Liver (tissue), 9 donors: ENCODE measurements around the gene ERC2. TPM values are rescaled to one million over a fixed set of nuclear protein-coding genes. Genes with fewer than 3 reads are reported as not detected.
A peak's percentile ranks its signal among the peaks of the same experiment; 100 is the strongest.

Experiments
- DNase-seq: peaks from one replicate; pipeline ENCODE4 v3.0.0-alpha.2; 2017; ENCODE audit warnings: low spot score
- H3K27ac ChIP-seq, 2 donors: one replicate each; pipeline ENCODE4 v1.7.0; 2013; ENCODE audit warnings: inconsistent platforms in 2 of 2, low read length in 2 of 2, control low read depth in 1 of 2, low read depth in 1 of 2, mild to moderate bottlenecking in 1 of 2
- H3K27me3 ChIP-seq, 4 donors: one replicate each; pipeline versions ENCODE4 v1.6.1 to v1.7.0; 2013; ENCODE audit warnings: low read length in 3 of 4, inconsistent platforms in 1 of 4, mild to moderate bottlenecking in 1 of 4, moderate library complexity in 1 of 4; ENCODE audit not compliant: control insufficient read depth in 4 of 4, insufficient read depth in 4 of 4
- H3K36me3 ChIP-seq, 4 donors: one replicate each; pipeline versions ENCODE4 v1.6.1 to v1.7.0; 2013; ENCODE audit warnings: low read length in 3 of 4, mild to moderate bottlenecking in 3 of 4, low read depth in 1 of 4, moderate library complexity in 1 of 4; ENCODE audit not compliant: control insufficient read depth in 4 of 4, insufficient read depth in 3 of 4
- H3K4me1 ChIP-seq, 4 donors: one replicate each; pipeline versions ENCODE4 v1.6.1 to v1.7.0; 2013; ENCODE audit warnings: low read length in 3 of 4, mild to moderate bottlenecking in 3 of 4, moderate library complexity in 1 of 4; ENCODE audit not compliant: control insufficient read depth in 4 of 4, insufficient read depth in 4 of 4
- H3K4me3 ChIP-seq, 3 donors: one replicate each; pipeline versions ENCODE4 v1.6.1 to v1.7.0; 2013; ENCODE audit warnings: low read length in 3 of 3, control low read depth in 1 of 3, low read depth in 1 of 3, mild to moderate bottlenecking in 1 of 3
- H3K9ac ChIP-seq, 2 donors: one replicate each; pipeline ENCODE4 v1.7.0; 2013; ENCODE audit warnings: low read length in 2 of 2, mild to moderate bottlenecking in 2 of 2, moderate library complexity in 2 of 2, control low read depth in 1 of 2, low read depth in 1 of 2
- H3K9me3 ChIP-seq, 4 donors: one replicate each; pipeline versions ENCODE4 v1.6.1 to v1.7.0; 2013; ENCODE audit warnings: low read length in 3 of 4; ENCODE audit not compliant: control insufficient read depth in 4 of 4
- ATF3 ChIP-seq: IDR thresholded peaks from 2 replicates; pipeline ENCODE4 v1.6.1; 2016; ENCODE audit warnings: antibody characterized with exemption
- CTCF ChIP-seq: fragments of 150-350 bp; IDR thresholded peaks from 2 replicates; pipeline ENCODE4 v1.5.1; 2017; ENCODE audit warnings: improper control_type of control experiment, low read depth, low read length; ENCODE audit not compliant: missing input control
- EGR1 ChIP-seq, 2 donors: IDR thresholded peaks; 2 replicates each; pipeline ENCODE4 v1.6.1; 2016 to 2018; ENCODE audit warnings: antibody characterized with exemption in 2 of 2, low read depth in 2 of 2
- FOXA1 ChIP-seq: IDR thresholded peaks from 2 replicates; pipeline ENCODE4 v1.6.1; 2016; ENCODE audit warnings: antibody characterized with exemption
- FOXA2 ChIP-seq: IDR thresholded peaks from 2 replicates; pipeline ENCODE4 v1.6.1; 2016; ENCODE audit warnings: antibody characterized with exemption
- GABPA ChIP-seq, 2 donors: IDR thresholded peaks in 1 of 2; conservative IDR thresholded peaks in 1 of 2; 2 replicates each; pipeline ENCODE4 v1.6.1; 2016; ENCODE audit warnings: antibody characterized with exemption in 2 of 2, mild to moderate bottlenecking in 1 of 2, moderate library complexity in 1 of 2
- HNF4A ChIP-seq, 2 donors: conservative IDR thresholded peaks; 2 replicates each; pipeline ENCODE4 v1.6.1; 2016; ENCODE audit warnings: antibody characterized with exemption in 2 of 2, mild to moderate bottlenecking in 2 of 2
- HNF4G ChIP-seq: IDR thresholded peaks from 2 replicates; pipeline ENCODE4 v1.6.1; 2016; ENCODE audit warnings: antibody characterized with exemption
- JUND ChIP-seq, 2 donors: IDR thresholded peaks; 2 replicates each; pipeline ENCODE4 v1.6.1; 2016; ENCODE audit warnings: antibody characterized with exemption in 2 of 2
- MAX ChIP-seq: IDR thresholded peaks from 2 replicates; pipeline ENCODE4 v1.6.1; 2016; ENCODE audit warnings: antibody characterized with exemption
- NR2F2 ChIP-seq: IDR thresholded peaks from 2 replicates; pipeline ENCODE4 v1.6.1; 2016; ENCODE audit warnings: antibody characterized with exemption
- RAD21 ChIP-seq, 2 donors: IDR thresholded peaks; 2 replicates each; pipeline ENCODE4 v1.6.1; 2016; ENCODE audit warnings: antibody characterized with exemption in 2 of 2, mild to moderate bottlenecking in 2 of 2
- REST ChIP-seq: IDR thresholded peaks from 2 replicates; pipeline ENCODE4 v1.6.1; 2016; ENCODE audit warnings: antibody characterized with exemption, mild to moderate bottlenecking
- RXRA ChIP-seq, 2 donors: IDR thresholded peaks; 2 replicates each; pipeline ENCODE4 v1.6.1; 2017 to 2018; ENCODE audit warnings: antibody characterized with exemption in 2 of 2, mild to moderate bottlenecking in 1 of 2
- SP1 ChIP-seq: IDR thresholded peaks from 2 replicates; pipeline ENCODE4 v1.6.1; 2018; ENCODE audit warnings: antibody characterized with exemption, mild to moderate bottlenecking
- TAF1 ChIP-seq: conservative IDR thresholded peaks from 2 replicates; pipeline ENCODE4 v1.6.1; 2016; ENCODE audit warnings: antibody characterized with exemption, mild to moderate bottlenecking
- YY1 ChIP-seq: IDR thresholded peaks from 2 replicates; pipeline ENCODE4 v1.6.1; 2016; ENCODE audit warnings: antibody characterized with exemption, mild to moderate bottlenecking
- ZBTB33 ChIP-seq: IDR thresholded peaks from 2 replicates; pipeline ENCODE4 v1.6.1; 2016; ENCODE audit warnings: antibody characterized with exemption
- WGBS: extraction: QIAGEN DNeasy Blood & Tissue Kit; methylation state at CpG from one replicate; pipeline ENCODE4 v1.1.7; 2013; 5-methylcytosine and 5-hydroxymethylcytosine counted together
- polyA plus RNA-seq, 2 donors: library from polyadenylated mRNA; stranded (reverse) in 1 of 2; unstranded in 1 of 2; fragments of 200-250 nt in 1 of 2; fragments of >200 nt in 1 of 2; fragmentation: Nextera tagmentation in 1 of 2; extraction: Ambion mirVana in 1 of 2; gene quantifications; one replicate each; pipeline versions ENCODE4 v1.2.1 to v1.2.3, GENCODE V29; 2013 to 2015
- total RNA-seq, 2 donors: library from RNA; depleted of rRNA; stranded (reverse); fragments of >200 nt; gene quantifications; one replicate each; pipeline ENCODE4 v1.2.3, GENCODE V29; 2014
- donor health status: healthy.
- donor health status: healthy.
- donor health status: healthy.
- donor health status: healthy.
- donor health status: healthy.

Gene ERC2
- total and polyA plus RNA-seq, 4 donors = 0.14 to 0.25 TPM; not detected in 2

- TF ChIP-seq NR2F2 = no peak
- no peak for TF ChIP-seq FOXA2
- peak in 1 of 2 donors; percentile 49 for TF ChIP-seq RXRA (IDR thresholded peaks at IDR 0.05)
- no peak for TF ChIP-seq ATF3
- TF ChIP-seq TAF1 = no peak
Measured at GRCh38 chr3:56197259-56197965, 270.9 kb downstream of the ERC2 start (continued).

- Histone ChIP-seq H3K27me3 (no peaks in the 10 kb centered on the region), H3K27ac (no peak overlapping the region), H3K4me1 (peaks cover 0 to 9% (median 0%) of the 10 kb centered on the region in 4 donors), H3K9ac (no peak overlapping the region), H3K4me3 (no peak overlapping the region), H3K9me3 (no peaks in the 10 kb centered on the region), H3K36me3 (no peaks in the 10 kb centered on the region)
- 76% methylated on average over 3 of the region's 3 CpGs for WGBS
- TF ChIP-seq RXRA (IDR thresholded peaks at IDR 0.05) (no peak), REST (no peak), ZBTB33 (no peak), EGR1 (IDR thresholded peaks at IDR 0.05; ENCODE audit: low read depth in 2 of 2) (no peak), RAD21 (IDR thresholded peaks at IDR 0.05) (no peak), ATF3 (no peak), SP1 (no peak), FOXA1 (no peak), YY1 (no peak), JUND (IDR thresholded peaks at IDR 0.05) (no peak), MAX (no peak), HNF4G (no peak), GABPA (IDR thresholded peaks at IDR 0.05 in 1 of 2, conservative IDR thresholded peaks at IDR 0.05 in 1 of 2) (no peak), NR2F2 (no peak), FOXA2 (no peak), HNF4A (conservative IDR thresholded peaks at IDR 0.05) (no peak), TAF1 (no peak), CTCF (no peak)
- no peak for DNase-seq
Measured at GRCh38 chr3:56196700-56197099, 271.6 kb downstream of the ERC2 start.
